Activated gamma-delta T cell treated with Interleukin-2 at 50 U/mL for 16 hours (primary cell): Measurements from ENCODE around the gene DNMT3A.

ENCODE experiments used
- DNase-seq: peaks from one replicate; pipeline ENCODE4 v3.0.0-alpha.2; 2020

The DNMT3A gene

DNA sequence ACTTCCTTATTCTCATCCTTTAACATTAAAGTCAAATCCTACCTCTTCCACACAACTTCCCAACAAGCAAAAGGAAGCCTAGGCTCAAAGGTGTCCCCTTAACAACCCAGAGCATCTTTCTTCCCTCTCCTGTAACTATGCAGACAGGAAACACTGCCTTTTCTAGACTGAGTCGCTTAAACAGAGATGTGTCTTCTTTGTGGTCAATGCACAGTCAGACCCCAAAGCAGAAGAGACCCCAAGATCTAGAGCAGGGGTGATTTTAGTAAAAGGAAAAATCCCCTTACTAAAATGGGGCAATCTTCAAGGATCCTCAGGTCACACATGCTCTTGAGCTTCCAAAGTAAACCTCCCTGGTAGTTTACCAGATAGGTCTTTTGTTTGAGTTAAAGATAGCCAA, 86.8 kb downstream of the DNMT3A start:
- no peak for DNase-seq

DNA sequence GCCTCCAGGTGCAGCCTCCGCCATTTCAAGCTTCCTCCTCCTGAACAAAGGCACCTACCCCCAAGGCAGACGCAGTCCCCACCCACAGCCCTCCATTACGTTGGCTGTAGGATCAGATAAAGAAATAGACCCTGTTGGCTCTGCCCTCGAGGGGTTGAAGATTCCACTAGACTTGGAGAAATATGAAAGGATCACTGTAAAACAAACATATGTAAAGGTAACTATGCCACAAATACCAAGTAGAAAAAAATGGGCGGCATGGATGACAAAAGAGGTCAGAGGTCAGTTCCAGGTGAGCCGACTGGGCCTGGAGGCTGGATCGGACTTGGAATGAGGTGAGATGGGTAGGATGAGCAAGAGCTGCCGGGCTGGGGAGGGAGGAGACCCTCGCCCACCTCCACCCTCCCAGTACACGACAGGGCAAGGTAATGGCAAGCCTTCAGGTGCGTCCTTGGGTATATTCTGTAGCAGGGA, 88.5 kb downstream of the DNMT3A start:
- DNase-seq: no peak

DNA sequence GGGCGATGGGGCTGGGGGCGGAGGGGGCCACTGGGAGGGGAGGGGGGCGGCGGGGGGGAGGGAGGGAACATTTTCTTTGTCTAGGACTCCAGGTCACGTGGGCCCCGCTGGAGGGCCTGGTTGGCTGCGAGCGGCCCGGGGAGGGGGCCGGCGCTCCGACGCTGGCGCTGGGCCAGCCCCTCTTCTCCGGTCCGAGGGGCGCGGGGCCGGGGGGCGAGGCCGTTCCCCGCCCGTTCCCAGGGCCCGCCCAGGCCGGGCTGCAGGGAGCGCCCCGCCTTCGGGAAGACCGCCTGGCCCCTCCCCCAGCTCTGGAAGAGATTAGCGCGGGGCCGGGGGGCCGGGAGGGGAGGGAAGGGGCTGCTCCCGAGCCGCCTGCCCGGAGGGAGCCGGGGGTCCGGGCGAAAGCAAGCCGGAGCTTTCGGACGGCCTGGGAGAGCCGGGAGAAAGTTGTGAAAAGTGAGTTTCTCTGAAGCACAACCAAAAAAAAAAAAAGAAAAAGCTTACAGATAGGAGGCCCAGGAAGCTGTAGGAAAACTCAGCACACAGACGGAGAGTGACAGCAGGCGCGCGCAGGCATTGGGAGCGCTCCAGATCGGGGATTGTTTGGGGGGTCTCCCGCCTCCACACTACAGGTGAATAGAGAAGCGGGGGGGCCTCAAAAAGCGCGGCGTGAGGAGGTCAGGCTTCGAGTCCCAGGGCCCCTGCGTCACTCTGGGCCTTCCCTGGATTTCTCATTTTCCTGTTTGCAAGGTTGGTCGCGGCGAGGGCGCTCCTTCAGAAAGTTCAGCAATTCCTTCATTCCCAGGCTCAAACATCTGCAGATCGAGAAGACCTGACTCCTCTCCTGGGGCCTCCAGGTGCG, 89.2 kb downstream of the DNMT3A start:
- peak; percentile 43 for DNase-seq

DNA sequence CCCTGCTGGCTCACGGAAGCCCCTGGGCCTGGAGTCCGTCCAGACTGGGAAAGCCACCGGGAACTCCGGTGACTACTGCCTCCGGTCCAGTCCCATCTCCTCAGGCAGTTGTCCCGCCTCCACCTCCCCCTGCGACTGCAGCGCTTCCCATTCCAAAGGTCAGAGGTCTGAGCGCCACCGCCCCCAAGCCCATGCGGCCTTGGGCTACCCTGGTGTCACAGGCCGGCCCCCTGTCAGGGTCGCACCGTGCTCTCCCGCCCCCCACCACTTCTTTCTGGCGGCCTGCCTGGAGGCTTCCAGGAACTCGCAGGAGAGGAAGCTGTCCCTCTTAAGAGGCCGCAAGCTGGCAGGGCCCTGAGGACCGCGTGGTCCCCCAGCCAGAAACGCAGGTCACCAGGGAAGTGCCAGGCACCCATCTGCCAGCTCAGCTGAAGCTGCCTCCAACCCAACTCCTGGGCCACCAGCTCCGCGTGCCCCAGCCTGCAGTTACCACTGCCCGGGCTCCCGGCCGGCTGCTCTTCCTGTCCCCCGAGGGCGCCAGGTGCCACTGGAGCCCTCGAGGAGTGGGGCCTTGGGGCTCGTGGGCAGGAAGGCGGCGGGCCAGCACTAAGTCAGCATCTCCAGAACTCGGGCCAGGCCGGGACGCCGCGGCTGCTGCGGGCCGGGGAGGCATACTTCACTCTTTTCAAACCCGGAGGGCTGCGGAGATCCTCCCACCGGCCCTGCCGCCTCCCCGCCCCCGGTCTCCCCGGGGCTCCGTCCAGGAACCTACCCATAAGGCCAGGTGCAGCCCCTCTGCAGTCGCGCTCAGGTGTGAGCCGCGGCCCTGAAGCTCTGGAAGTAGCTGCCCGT, 90.1 kb downstream of the DNMT3A start:
- peak; percentile 39 for DNase-seq

DNA sequence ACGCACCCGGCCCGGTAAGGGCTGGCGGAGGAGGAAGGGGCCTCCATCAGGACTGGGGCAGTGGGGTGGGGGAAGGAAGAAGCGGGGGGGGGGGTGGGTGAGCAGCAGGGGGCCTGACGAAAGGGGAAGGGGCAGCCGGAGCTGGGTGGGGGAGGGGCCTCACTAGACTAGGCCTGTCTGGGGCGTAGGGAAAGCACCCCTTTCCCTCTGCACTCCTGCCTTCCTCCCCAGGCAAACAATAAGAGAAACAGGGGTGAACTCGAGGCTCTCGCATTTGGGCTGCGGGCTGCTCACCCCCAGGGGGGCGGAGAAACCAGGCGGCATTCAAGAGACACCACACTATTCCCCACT, 90.7 kb downstream of the DNMT3A start:
- DNase-seq: no peak

DNA sequence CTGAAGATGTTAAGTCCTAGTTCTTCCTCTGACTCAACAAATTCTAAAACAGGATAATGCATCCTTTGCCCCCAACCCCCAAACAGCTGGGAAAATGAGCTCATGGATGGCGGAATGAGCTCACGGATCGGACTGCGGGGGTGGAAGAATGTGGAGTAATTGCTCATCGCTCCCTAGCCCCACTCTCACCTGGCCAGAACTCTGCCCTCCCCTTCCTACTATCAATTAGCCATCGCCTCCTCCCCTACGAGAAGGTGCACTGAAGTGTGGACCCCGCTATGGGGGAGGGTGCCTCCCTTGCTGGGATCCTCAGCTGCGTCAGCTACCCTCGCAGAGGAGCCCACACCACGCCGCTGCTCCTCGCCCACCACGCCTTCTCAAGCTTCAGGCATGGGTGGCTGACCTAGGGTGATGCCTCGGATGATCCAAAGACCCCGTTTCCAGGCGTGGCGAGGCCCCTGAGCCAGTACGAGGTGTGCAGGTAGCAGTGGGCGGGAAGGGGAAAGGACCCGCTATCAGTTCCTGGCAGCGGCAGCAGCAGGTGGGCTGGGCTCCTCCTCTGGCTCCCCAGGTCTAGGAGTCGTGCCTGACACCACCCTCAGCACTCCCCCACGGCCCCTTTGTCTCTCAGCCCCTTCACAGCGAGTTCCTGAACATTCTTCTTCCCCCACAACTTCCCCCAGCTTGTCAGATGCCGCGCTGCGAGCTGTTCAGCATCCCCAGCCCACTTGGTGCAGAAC, 91.2 kb downstream of the DNMT3A start:
- DNase-seq: no peak

DNA sequence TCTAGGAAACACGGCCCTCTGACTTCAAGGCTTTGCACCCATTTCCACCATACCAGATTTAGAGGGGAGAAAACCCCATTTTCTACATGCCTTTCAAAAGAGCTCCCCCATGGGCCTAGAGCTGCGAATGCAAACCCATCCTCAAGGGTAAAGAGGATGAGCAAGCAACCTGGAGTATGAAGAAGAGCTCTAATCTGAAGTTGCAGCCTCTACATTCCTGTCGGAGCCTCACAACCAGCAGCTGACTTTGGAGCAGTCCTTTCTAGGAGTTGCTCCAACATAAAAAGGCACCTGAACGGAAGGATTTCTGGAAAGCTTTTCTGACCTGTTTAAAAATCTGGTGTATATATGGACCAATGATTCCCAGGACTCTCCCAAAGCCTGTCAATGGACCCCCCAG, 91.9 kb downstream of the DNMT3A start:
- no peak for DNase-seq

DNA sequence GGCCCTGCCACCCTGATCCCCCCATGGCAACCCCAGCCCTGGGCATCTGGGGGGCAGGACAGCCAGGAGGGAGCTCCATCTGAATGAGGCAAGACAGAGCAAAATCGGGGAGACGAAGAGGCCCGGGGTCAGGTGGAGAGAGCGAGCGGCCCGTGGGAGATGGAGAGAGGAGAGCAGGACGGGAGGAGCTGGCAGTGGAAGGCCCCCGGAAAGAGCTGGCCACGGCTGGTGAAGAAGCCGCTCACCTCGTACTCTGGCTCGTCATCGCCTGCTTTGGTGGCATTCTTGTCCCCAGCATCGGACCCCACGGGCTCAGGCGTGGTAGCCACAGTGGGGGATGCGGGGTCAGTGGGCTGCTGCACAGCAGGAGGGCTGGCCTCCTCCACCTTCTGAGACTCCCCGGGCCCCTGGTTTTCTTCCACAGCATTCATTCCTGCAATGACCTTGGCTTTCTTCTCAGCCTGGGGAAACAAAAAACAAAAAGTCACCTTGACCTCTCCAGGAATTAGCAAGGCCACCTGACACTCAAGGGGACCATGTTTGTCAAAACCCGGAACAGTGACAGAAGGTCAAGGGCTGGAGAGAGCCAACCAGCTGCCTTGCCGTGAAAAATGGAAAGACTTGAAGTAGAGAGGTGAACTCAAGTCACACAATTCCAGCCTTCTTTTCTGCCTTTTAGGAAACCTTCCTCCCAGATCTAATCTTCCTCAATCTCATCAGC, 93.8 kb downstream of the DNMT3A start:
- no peak for DNase-seq

DNA sequence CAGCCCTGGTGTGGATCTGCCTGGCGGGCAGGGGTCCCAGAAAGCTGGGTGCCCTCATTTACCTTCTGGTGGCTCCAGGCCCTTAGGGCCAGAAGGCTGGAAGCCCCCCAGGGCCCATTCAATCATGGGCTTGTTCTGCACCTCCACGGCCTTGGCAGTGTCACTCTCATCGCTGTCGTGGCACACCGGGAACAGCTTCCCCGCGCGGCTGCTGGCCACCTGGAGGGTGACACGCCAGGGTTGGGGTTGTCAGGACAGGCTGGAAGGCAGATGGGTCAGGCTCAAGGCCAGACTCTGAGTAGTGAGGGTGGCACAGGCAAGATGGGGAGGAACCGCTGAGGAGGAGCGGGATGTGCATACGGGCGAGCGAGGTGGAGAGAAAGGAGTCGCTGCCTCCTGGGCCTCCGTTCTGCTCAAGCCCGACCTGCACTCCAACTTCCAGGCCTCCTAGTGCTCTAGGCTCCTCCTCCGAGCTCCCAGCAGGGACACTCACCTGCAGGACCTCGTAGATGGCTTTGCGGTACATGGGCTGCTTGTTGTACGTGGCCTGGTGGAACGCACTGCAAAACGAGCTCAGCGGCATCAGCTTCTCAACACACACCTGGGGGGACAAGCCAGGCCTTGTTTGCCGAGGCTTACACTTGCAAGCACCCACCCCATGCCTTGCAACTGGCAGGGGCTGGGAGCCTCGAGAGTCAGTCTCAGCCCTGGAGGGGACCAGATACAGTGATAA, 95.0 kb downstream of the DNMT3A start:
- no peak for DNase-seq

DNA sequence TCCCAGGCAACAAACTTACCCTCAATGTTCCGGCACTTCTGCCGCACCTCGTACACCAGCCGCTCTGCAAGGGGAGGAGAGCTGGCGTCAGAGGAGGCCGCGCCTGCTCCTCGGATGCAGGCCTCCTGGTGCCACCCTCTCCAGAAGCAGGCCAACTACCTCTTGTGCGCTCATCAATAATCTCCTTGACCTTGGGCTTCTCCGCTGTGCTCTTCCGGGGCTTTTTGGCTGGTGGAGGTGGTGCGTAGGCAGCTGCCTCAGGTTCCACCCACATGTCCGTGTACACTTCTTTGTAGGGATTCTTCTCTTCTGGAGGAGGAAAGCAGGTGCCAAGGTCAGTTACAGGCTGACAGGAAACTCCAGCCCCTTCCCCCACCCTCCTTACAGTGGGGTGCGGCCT, 95.7 kb downstream of the DNMT3A start:
- no peak for DNase-seq

DNA sequence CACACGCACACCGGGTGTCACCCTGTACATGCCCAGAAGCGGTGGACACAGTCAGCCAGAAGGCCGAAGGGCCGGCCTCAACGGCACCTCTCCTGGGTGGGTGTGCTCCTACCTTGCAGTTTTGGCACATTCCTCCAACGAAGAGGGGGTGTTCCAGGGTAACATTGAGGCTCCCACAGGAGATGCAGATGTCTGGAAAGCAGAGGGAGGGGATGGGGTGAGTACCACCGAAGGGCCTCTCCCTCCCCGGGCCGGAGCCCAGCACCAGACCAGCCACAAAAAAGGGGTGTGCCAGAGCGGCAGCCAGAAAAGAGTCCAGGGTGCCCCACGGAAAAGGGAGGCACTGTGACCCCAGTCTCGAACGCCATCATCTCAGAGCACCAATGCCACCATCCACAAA, 96.6 kb downstream of the DNMT3A start:
- no peak for DNase-seq

DNA sequence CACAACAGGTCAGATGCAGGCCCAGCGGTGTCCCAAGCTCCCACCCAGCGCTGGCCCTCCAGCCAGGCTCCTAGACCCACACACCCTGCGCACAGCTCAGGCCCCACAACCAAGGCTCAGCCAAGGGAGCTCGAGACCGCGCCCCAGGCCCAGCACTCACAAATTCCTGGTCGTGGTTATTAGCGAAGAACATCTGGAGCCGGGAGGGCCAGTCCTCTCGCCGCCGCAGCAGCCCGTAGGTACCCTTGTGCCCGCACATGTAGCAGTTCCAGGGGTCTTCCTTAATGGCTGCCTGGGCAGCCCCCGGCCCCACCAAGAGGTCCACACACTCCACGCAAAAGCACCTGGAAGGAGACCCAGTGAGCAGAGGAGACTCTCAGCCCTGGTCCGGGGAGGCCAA, 97.7 kb downstream of the DNMT3A start:
- DNase-seq: no peak

DNA sequence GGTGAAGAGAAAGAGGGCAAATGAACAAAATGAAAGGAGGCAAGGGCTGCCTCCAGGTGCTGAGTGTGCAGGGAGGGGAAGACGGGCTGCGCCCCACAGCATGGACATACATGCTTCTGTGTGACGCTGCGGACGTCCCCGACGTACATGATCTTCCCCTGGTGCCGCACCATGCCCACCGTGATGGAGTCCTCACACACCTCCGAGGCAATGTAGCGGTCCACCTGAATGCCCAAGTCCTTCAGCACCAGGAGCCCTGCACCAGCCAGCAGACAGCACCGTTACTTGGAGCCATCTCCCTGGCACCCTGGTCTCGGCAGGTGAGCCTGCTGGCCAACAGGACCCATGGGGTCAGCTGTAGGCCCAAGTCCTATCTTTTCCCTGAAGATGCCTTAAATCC, 100.3 kb downstream of the DNMT3A start:
- no peak for DNase-seq

DNA sequence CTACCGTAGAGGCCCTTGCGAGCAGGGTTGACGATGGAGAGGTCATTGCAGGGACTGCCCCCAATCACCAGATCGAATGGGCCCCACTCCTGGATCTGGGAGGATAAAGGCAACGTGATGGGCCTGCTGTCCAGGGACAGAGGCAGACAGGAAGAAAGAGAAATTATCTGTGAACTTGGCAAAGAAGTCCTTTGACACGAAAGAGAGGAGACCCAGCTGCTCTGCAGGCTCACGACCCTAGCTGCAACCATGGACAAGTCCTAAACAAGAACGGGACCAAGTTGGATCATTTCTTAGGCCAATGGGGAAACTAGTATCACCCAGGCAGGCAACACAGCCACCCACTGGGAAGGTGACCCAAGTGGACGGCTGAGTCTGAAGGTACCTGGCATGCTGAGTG, 101.1 kb downstream of the DNMT3A start:
- no peak for DNase-seq

DNA sequence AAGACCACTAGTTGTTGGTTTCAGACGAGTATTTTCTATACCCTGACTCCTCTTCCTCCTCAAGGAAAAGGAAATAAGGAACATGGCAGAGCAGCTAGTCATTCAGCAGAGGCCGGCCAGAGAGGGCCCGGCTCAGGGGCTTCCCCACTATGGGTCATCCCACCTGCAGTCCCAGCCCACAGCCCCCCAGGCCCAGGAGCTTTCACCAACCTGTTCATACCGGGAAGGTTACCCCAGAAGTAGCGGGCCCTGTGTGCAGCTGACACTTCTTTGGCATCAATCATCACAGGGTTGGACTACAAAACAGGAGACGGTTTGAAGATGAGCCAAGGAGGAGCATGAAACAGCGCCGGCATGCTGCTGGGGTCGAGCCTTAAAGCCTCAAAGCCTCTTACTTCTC, 102.8 kb downstream of the DNMT3A start:
- DNase-seq: no peak

DNA sequence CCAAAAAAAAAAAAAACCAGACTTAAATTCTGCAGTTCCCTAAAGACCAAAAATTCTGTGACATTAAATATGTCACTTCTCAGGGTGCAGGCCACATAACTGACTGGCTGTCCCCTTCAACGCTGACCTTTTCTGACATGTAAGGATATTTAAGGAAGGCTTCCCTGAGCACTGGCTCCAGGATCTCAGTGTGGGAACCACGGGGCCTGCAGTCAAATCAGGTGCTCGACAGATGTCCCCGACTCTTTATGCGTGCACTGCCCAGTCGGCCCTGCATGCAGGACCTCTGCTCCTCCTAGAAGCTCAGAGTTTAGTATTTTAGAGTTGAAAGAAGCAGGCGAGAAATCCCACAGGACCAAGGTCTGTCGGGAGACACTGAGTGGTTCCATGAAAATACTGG, 104.0 kb downstream of the DNMT3A start:
- no peak for DNase-seq

DNA sequence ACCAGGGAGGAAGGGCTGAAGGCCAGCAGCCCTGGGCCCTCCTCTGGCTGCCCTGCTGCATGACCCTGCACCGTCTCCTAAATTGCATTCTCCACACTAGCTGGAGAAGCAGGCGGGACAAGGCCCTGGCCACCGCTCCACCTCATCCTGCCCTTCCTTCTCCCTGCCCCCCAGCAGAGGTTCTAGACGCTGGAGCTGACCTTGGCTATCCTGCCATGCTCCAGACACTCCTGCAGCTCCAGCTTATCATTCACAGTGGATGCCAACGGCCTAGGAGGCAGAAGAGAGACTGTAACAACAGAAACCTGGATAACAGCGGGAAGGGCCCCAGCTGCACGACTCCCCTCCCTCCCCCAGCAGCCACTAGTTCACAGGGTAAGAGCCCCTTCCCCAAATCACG, 105.0 kb downstream of the DNMT3A start:
- DNase-seq: no peak

DNA sequence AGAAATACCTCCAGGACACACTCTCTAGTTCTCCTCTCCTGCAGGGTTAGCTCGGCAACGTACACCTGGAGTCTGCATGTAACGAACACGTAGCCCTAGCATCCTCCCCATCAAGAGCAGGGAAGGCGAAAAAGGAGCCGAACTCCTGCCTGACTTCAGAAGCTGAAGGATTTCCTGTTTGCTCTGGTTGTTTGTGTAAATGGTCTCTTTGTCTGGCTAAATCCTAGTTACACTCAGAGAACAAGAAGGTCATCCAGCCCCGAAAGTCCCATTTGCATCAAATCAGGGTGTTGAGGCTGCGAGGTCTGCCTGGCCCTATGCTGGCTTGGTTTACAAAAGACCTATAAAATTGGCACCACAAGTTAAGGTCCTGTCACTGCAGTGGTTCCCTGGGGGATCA, 107.0 kb downstream of the DNMT3A start:
- no peak for DNase-seq

DNA sequence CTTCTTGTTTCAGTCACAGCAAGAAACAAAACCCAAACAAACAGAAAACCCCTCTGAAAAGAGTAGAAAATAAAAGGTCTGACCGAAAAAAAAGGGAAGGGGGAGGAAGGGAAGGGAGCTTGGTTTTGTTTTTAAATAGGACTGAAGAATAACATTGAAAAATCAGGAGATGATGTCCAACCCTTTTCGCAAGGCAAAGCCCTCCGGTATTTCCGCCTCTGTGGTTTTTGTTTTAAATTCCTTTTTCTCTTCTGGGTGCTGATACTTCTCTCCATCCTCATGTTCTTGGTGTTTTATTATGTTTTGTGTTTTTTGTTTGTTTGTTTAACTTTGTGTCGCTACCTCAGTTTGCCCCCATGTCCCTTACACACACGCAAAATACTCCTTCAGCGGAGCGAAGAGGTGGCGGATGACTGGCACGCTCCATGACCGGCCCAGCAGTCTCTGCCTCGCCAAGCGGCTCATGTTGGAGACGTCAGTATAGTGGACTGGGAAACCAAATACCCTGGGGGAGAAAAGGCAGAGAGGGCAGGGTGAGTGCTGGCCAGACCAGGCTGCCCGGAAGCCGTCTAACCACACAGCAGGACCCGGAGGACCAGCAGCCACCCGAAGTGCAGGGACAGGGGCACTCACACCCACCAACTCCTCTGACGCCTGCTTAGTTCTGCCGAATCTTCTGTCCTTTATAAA, 107.7 kb downstream of the DNMT3A start:
- no peak for DNase-seq

DNA sequence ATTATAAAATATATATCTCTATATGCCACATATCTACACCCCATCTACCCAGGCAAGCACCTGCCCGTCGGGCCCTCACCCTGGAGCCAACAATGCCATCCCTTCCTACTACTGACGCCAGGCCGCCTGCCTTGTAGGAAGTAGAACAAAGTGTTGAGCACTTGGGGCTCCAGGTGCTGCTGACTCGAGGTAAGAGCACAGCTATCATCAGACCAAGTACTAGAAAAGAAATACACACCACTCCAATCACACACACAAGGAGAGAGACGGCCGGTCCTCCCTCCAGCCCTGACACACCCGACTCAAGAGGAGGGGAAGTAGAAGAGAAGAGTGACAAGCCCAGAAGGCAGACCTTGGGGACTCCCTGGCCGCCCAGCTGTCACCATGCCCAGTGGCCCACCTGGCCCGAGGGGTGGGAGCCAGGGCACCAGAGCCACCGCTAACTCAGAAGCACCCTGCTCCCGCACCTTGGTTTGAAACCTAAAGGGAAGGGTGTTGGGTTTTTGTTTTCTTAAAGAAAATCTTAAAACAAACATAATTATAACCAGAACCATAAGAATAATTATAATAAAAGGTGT, 109.4 kb downstream of the DNMT3A start:
- DNase-seq: no peak

DNA sequence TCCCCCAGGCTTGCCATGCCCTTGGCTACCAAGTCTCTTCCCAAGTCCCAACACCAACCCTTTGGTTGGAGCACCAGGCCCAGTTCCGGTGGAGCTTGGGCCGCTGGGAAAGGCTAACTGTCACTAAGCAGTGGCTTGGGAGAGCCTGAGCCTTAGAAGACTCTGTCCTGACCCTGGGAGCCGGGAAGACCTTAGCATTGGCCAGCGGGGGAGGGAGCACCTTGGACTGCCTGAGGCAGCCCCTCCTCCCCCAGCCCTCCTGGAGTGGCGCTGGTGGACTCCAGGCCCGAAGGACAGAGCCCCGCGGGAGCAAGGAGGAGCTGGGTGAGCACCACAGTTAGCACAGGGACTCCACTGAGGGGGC, 110.8 kb downstream of the DNMT3A start:
- no peak for DNase-seq
